Middle frontal gyrus (tissue), 1 donor: Measurements from ENCODE around the gene ST8SIA5.

Experiments
- DNase-seq: peaks from one replicate; pipeline ENCODE4 v3.0.0-alpha.2; 2015; ENCODE audit warnings: low spot score; ENCODE audit errors: extremely low spot score

The ST8SIA5 gene

GRCh38 chr18:46676182-46676835 lies 80.5 kb downstream of the ST8SIA5 start:
- DNase-seq, result no peak

GRCh38 chr18:46675112-46675511 lies 81.7 kb downstream of the ST8SIA5 start:
- no peak for DNase-seq

- DNase-seq, result no peak
These were observed 84.5 kb downstream of the ST8SIA5 start for GRCh38 chr18:46672062-46672970.

- DNase-seq, result no peak
These were observed 88.2 kb downstream of the ST8SIA5 start for GRCh38 chr18:46668694-46669093.

- no peak for DNase-seq
These were observed 88.7 kb downstream of the ST8SIA5 start for GRCh38 chr18:46668135-46668534.

- DNase-seq, result no peak
These were observed 93.3 kb downstream of the ST8SIA5 start for GRCh38 chr18:46663539-46663938.

GRCh38 chr18:46660957-46661749 lies 95.7 kb downstream of the ST8SIA5 start:
- DNase-seq, result peak; percentile 83

GRCh38 chr18:46659484-46659883 lies 97.4 kb downstream of the ST8SIA5 start:
- DNase-seq, result no peak

GRCh38 chr18:46657115-46657955 lies 99.5 kb downstream of the ST8SIA5 start, which contains the start of gene LOXHD1:
Gene LOXHD1, minus strand, starts transcription at chr18:46657220. Its CDS starts 187 bp downstream, at chr18:46657033.
- DNase-seq, result no peak

GRCh38 chr18:46656326-46657114 lies 100.3 kb downstream of the ST8SIA5 start:
- no peak for DNase-seq

- no peak for DNase-seq
These were observed 104.5 kb downstream of the ST8SIA5 start for GRCh38 chr18:46652372-46652771.

- no peak for DNase-seq
These were observed 106.2 kb downstream of the ST8SIA5 start for GRCh38 chr18:46650681-46651080.

- DNase-seq, result no peak
These were observed 107.6 kb downstream of the ST8SIA5 start for GRCh38 chr18:46649071-46649862.

- DNase-seq, result no peak
These were observed 110.4 kb downstream of the ST8SIA5 start for GRCh38 chr18:46646468-46646867.

- no peak for DNase-seq
These were observed 114.3 kb downstream of the ST8SIA5 start for GRCh38 chr18:46642561-46642960.

GRCh38 chr18:46641917-46642316 lies 114.9 kb downstream of the ST8SIA5 start:
- DNase-seq, result no peak

- no peak for DNase-seq
These were observed 117.5 kb downstream of the ST8SIA5 start for GRCh38 chr18:46639386-46639785.

- DNase-seq, result no peak
These were observed 120.7 kb downstream of the ST8SIA5 start for GRCh38 chr18:46636040-46636630.
